ENCODE data around the gene ABR.
"Not testable (repeated sequence)": the region's sequence is repeated elsewhere in the genome, so short reads cannot be mapped to it uniquely, and the experiment has no call there.

The ABR gene

DNA sequence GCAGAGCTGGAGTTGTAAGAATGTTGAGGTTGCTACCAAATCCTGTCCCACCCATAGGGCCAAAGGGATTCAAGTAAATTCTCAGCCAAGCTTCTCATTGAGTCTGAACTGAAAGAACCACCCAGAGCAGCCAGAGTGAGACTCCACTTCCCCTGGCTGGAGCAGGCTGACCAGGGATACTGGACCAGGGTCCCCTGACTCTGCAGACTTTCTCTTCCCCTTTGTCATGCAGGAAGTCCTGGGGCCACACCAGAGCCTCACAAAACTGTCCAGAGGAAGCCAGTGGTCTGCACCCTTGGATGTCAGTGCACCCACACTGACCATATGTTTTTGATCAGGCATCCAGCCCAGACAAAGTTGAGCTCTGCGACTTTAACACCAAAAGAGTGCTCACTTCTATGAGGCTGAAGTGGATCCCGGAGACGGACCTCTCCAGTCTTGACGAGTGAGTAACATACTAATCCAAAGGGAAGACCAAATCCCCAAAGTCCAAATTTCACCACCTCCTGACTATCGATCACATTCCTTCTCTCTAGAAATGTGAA, 204.3 kb downstream of the ABR start:
- DNase-seq, result no peak

DNA sequence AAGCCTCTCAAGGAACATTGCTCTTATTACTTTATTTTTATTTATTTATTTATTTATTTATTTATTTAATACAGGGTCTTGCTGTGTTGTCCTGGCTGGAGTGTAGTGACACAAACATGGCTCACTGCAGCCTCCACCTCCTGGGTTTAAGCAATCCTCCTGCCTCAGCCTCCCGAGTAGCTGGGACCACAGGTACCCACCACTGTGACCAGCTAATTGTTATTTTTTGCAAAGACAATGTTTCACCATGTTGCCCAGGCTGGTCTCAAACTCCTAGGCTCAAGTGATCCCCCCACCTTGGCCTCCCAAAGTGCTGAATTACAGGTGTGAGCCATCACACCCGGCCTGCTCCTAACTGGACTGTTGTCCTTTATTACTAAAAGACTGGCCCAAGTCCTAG, 205.0 kb downstream of the ABR start:
- not testable (repeated sequence) for DNase-seq

DNA sequence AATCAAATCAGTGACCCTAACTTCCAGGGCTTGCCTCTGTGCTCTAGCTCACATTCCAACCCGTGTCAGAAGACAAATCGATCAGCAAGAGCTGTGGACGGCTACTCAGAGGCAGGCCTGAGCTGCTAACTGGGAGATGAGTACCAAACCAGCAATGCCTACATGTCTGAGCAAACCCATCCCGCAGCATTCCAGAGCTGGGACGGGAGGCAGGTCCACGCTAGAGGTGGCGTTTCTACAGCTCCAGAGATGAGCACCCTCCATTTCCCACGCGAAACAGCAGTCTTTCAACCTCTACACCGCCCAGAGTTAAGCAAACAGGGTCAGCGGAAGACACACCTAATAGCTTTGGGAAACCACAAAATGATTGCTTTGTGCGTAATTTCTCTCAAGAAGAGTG, 206.7 kb downstream of the ABR start:
- DNase-seq, result no peak

DNA sequence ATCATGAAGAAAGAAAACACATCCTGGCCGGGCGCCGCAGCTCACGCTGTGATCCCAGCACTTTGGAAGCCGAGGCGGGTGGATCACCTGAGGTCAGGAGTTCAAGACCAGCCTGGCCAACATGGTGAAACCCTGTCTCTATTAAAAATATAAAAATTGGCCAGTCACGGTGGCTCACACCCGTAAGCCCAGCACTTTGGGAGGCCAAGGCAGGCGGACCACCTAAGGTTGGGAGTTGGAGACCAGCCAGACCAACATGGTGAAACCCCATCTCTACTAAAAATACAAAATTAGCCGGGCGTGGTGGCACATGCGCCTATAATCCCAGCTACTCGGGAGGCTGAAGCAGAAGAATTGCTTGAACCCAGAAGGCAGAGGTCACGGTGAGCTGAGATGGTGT, 207.9 kb downstream of the ABR start:
- not testable (repeated sequence) for DNase-seq

DNA sequence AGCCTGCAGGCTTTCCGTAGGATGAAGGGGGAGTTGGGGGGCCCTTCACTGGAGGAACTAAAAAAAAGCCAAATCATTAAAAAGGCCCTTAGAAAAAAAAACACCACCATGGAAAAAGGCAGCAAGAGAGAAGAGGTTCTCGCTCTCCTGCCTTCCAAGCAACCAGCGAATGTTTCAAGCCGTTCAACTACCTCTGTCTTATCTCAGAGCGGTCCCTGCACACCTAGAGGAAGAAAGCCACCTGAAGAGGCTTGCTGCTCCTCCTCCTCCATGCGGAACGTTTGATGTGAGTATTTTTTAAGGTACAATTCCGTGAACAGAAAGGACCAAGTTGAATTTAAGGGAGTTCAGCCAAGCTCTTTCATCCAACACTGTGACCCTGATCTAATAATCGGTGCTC, 209.4 kb downstream of the ABR start:
- DNase-seq, result no peak

DNA sequence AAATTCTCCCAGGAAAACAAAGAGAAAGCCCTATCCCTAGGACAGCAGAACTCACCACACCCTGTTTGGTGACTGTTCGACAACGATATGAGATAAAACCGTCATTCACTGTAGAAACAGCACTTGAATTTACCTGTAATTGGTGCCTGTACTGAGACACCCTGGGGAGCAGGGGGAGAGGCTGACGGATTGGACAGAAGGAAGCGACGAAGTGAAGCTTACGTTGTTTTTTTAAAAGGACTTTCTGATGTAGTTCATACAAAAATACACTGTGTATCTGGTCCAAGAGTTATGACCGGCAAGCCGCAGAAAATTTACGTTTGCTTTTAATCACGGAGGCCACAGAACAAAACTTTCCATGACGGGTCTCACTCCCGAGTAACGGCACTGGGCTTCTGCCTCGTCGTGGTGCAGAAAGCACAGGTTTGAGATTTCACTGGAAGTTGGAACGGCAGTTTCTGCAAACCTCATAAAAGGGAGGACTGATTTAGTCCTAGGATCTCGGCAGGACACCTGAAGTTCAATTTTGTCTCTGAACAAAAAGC, 209.9 kb downstream of the ABR start:
- DNase-seq, result no peak

DNA sequence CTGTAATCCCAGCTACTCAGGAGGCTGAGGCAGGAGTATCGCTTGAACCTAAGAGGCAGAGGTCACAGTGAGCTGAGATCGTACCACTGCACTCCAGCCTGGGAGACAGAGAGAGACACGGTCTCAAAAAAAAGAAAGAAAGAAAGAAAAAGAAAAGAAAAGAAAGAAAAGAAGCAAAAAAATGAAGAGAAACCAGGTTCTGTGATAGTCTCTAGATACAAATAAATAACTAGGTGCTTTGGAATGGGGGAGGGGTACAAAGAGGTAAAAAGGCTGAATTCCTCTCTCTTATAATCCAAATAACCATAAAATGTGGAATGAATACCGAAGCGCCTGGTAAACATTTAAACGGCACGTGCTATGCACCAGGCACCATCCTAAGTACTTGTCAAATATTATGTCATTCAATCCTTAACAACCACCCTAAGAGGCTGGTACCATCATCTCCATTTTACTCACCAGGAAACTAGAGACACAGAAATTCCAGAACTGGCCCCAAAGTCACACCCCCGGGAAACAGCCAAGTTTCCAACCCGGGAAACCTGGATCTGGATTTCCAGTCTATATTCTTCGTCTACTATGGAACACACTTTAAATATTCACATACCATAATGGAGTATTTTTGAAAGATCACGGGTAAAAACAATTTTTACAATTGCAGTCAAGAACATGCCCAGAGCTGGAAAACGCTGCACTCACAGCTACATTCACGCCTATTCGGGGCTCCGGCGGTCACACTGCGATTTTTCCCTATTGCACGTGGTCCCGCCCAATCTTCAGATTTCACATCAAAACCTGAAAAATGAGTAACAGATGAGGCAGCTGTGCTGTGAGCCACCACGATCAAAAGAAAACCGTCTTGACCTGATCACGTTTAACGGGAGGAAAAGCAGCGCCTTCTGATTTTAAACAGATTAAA, 210.7 kb downstream of the ABR start:
- DNase-seq, result no peak

DNA sequence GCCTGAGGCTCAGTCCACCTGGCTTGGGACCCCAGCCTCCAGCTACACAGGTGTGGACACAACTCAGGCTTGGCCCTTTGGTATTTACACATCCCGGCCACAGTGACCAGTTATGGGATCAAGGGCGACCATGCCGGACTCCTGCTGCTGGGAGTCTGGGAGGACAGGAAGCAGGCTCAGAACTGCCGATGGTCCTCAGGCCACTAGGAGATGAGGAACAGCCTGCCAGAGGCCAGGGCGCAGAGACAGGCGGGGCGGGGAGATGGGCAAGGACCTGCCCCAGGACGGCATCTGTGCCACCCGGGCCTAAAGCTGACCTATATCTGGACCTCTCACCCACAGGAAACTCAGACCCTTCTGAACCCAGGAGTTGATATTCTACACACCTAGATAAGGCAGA, 212.7 kb downstream of the ABR start:
- no peak for DNase-seq

DNA sequence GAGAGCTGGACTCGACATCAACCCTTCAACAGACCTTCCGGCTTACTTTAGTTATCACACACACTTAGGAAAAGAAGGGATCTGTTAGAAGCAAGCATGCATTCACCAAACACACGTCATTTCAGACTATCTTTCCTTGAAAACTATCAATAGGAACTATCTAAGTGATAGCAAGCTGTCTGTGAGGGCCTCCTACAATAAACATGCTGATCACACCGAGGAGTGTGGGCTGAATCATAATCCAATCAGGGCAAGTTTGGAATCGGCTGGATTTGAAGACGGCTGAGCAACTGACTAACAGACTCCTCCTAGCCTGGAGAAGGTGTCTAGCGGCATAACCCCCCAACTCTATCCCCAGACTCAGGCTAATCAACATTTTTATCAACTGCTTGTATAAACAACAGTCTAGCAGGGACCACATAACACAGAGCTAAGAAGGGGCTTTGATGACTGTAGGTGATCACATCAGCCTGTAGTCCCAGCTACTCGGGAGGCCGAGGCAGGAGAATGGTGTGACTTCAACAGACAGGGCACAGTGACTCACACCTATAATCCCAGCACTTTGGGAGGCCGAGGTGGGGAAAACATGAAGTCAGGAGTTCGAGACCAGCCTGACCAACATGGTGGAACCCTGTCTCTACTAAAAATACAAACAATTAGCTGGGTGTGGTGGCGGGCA, 214.3 kb downstream of the ABR start:
- no peak for DNase-seq

DNA sequence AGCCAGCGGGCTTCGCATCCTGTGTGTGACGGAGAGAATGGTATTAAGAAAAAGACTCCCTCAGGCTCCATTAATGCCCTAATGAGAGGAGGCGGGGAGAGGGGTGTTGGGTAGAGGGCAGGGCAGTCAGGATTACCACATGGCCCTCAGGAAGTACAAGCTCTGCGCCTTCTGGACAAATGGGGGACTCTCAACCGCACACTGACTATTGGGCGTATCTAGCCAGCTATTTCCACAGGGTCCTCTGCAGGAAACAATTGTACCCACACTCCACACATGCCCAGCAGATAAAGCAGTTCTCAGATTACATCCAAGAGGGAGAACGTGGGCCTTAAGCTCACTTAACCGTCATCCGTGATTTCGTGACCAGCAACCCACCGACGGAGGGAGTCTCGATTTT, 214.9 kb downstream of the ABR start:
- no peak for DNase-seq

DNA sequence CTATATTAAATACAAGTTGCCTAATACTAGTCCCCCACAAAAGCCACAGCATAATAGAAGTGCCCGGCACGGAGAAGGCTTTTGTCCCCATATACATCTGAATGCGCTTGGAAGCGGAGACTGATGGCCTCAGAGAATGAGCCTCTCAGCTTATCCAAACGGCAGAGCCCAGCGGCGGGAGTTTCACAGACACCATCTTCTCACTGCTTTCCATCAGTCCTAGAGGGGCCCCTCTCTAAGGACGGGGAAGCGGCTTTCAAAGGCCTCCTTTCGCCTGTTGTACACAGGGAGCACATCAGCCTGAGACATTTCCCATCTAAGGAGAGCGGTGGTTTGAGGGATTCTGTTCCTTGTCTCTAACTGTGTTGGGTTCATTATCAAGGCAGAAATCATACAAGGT, 217.1 kb downstream of the ABR start:
- DNase-seq, result no peak

DNA sequence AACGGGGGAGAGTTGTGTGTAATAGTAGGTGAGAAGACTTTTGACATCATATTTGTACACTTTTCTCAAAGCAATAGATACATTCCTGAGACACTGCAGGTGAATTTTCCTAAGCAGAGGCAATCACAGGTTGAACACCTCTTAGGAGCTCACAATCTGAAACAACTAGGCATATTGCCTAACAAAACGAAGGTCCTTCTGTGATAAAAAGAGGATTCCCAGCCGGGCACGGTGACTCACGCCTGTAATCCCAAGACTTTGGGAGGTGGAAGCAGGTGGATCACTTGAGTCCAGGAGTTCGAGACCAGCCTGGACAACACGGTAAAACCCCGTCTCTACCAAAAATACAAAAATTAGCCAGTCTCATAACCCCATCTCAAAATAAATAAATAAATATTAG, 217.6 kb downstream of the ABR start:
- DNase-seq, result no peak

DNA sequence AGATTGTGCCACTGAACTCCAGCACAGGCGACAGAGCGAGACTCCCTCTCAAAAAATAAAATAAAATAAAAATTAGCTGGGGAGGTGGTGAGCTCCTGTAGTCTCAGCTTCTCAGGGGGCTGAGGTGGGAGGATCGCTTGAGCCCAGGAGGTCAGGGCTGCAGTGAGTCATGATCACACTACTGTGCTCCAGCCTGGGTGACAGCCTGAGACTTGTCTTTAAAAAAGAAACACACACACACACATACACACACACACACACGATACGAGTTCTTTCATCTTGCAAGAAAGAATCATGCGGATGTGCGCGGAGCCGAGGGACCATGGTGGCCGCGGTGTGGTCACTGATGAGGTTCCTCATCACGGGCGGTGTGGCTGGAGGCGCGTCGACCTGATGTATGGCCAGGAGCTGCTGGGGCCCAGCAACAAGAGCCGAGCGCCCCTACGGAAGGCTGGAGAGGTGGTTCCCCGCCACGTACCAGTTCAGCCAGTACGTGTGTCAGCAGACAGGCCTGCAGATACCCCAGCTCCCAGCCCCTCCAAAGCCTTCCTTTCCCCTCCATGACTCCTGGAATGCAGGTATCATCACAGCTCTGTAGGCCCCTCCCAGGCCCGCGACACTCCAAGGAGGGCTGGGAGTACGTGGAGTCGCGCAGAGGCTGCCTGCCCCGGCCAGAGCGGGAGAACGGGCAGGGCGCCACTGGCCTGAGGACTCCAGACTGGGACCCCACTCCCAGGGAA, 220.9 kb downstream of the ABR start:
- no peak for DNase-seq

DNA sequence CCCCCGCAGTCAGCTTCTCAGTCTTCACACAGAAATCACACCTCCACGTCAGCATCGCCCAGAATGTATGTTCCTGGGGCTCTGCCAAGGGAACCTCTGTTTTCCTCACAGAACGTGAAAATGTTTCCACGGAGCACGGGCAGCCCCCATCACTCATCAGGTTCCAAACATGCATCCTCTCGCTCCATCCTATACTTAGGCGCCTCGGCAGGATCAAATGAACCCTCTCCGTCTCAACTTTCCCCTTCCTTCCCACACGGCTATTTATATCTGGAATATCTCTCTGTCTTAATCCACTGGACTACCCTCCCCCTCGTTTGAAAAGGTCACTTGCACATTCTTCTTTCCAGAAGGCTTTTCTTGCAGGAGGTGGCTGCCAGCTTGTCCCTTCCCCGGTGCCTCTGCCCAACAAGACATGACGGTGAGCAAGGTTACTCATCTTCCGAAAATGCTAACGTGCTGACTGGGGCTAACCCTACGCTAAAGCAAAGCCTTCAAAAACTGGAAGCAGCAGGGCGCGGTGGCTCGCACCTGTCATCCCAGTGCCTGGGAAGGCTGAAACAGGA, 221.8 kb downstream of the ABR start:
- no peak for DNase-seq

DNA sequence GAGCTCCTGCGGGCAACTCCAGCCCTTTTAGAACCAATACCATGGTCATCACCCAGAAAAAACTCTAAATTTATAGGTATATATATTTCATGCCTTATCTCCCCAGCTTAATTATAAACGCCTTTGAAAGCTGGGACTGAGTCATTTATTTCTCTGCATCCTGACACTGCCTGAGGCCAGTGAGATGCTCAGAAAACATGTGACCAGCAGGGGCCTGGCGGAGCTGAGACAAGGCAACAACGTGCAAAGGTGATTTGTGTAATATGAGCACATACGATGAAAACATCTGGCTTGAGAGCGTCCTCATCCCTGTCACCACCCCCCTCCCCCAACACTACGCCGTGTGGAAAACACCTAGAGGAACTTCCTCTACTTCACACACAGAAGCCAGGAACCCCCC, 222.9 kb downstream of the ABR start:
- DNase-seq, result no peak

DNA sequence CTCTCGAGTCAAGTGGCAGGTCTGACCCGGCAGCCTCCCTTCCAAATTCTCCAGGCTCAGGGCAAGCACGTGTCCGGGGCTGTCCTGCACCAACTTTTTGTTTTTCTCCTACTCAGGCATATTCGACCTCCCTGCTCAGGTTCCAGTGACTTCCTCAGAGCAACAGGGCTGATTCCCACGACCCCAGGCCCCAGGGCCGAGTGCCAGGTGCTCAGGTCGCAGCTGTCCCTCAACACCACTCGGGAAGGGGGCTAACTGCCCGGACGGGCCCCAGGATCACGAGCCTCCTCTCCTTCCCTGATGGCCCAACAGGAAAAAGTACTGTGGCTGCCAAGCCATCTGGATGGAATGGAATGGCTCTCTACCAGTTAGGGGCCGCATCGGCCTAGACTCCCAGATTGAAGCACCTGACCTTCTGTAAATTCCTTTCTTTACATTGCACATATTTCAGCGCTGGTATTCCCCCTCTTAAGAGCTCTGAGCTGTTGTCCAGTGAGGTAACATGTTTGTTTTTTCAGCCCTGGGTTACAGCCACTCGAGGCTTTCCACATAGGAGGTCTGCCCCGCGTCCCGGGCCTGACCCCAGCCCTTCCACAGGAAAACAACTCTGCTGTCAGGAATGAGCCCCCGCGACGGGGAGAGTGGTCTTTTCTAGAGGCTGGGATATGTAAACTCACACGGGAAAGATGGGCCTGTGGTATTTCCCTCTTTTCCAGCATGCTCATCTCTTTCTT, 225.2 kb downstream of the ABR start:
- DNase-seq, result no peak

DNA sequence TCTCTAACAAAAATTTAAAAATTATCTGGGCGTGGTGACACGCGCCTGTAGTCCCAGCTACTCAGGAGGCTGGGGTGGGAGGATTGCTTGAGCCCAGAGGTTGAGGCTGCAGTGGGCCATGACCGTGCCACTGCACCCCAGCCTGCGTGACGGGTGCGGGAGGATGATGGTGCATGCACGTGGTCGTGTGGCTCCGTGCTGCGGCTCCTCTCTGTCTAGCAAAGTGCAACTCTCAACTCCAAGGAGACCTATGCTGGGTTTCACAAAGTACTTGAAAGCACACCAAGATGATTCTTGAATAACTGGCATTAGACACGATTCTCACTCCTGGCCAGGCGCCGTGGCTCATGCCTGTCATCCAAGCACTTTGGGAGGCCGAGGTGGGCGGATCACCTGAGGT, 226.0 kb downstream of the ABR start:
- DNase-seq, result no peak

Data from SHP77 (cell line).